DND-41 (cell line): Measurements from ENCODE around the gene INTS6.

ENCODE experiments used
- ATAC-seq: fragments of 200-7000 bp; cut with Tn5 transposase; 3 replicates; pipeline ENCODE4 v1.9.1; 2021; ENCODE audit warnings: low read depth; ENCODE audit not compliant: insufficient read depth
- DNase-seq: peaks from one replicate; pipeline ENCODE4 v3.0.0-alpha.2; 2020
- H2AFZ ChIP-seq: 2 replicates; pipeline ENCODE4 v1.6.0; 2012; ENCODE audit warnings: low read depth, low read length
- H3K27ac ChIP-seq: 2 replicates; pipeline ENCODE4 v1.5.1; 2012; ENCODE audit warnings: low read length, inconsistent platforms
- H3K27me3 ChIP-seq: fragments of 200-600 bp; sonication (generic); 2 replicates; pipeline ENCODE4 v1.6.0; 2012; ENCODE audit warnings: low read length, mild to moderate bottlenecking, inconsistent platforms; ENCODE audit not compliant: insufficient read depth, poor library complexity
- H3K36me3 ChIP-seq: 2 replicates; pipeline ENCODE4 v1.5.1; 2012; ENCODE audit warnings: low read length, inconsistent platforms; ENCODE audit not compliant: insufficient read depth
- H3K4me1 ChIP-seq: 2 replicates; pipeline ENCODE4 v1.5.1; 2012; ENCODE audit warnings: mild to moderate bottlenecking, low read length; ENCODE audit not compliant: insufficient read depth
- H3K4me2 ChIP-seq: 2 replicates; pipeline ENCODE4 v1.6.0; 2012; ENCODE audit warnings: mild to moderate bottlenecking, moderate library complexity, low read length, inconsistent platforms; ENCODE audit not compliant: insufficient read depth
- H3K4me3 ChIP-seq, 2 experiments: fragments of 200-600 bp in 1 of 2; shearing (Covaris generic) in 1 of 2; 2 replicates each; pipeline ENCODE4 v1.5.1; 2012 to 2016; ENCODE audit warnings: inconsistent platforms in 2 of 2, low read length in 2 of 2, mild to moderate bottlenecking in 2 of 2, low read depth in 1 of 2, moderate library complexity in 1 of 2
- H3K79me2 ChIP-seq: 2 replicates; pipeline ENCODE4 v1.6.0; 2012; ENCODE audit warnings: low read length, inconsistent platforms; ENCODE audit not compliant: insufficient read depth
- H3K9ac ChIP-seq: 2 replicates; pipeline ENCODE4 v1.6.0; 2012; ENCODE audit warnings: low read depth, mild to moderate bottlenecking, inconsistent platforms, low read length, moderate library complexity
- H3K9me3 ChIP-seq: 2 replicates; pipeline ENCODE4 v1.5.1; 2012; ENCODE audit warnings: low read length, moderate library complexity, mild to moderate bottlenecking, inconsistent platforms; ENCODE audit not compliant: insufficient read depth, severe bottlenecking
- H4K20me1 ChIP-seq: 2 replicates; pipeline ENCODE4 v1.6.0; 2012; ENCODE audit warnings: low read length; ENCODE audit not compliant: insufficient read depth
- CTCF ChIP-seq: IDR thresholded peaks from 2 replicates; pipeline ENCODE4 v1.5.1; 2012; ENCODE audit warnings: borderline replicate concordance, low read length, moderate library complexity, mild to moderate bottlenecking; ENCODE audit not compliant: poor library complexity, severe bottlenecking; ENCODE audit errors: extremely low read depth
- EZH2 ChIP-seq: IDR thresholded peaks from 3 replicates; pipeline ENCODE4 v1.6.1; 2012; ENCODE audit warnings: borderline replicate concordance, low read depth, mild to moderate bottlenecking, moderate library complexity, low read length, inconsistent platforms; ENCODE audit not compliant: severe bottlenecking

The INTS6 gene

GRCh38 chr13:51363625-51364024 is 89.2 kb downstream of the INTS6 start:
- TF ChIP-seq CTCF (no peak), EZH2 (no peak)
- DNase-seq (no peak), ATAC-seq (no peak)
- Histone ChIP-seq H2AFZ (no peak overlapping the region), H3K9me3 (no peaks in the 10 kb centered on the region), H4K20me1 (no peaks in the 10 kb centered on the region), H3K9ac (no peak overlapping the region), H3K4me2 (no peak overlapping the region), H3K36me3 (peaks cover 47% of the 10 kb centered on the region), H3K27me3 (no peaks in the 10 kb centered on the region), H3K4me3 (no peak overlapping the region), H3K27ac (no peak overlapping the region), H3K4me1 (no peaks in the 10 kb centered on the region), H3K79me2 (no peaks in the 10 kb centered on the region)

GRCh38 chr13:51361106-51361505 is 91.7 kb downstream of the INTS6 start:
- ATAC-seq (no peak), DNase-seq (no peak)
- TF ChIP-seq CTCF (no peak), EZH2 (no peak)
- Histone ChIP-seq H3K27me3 (no peaks in the 10 kb centered on the region), H3K36me3 (peaks cover 24% of the 10 kb centered on the region), H3K79me2 (no peaks in the 10 kb centered on the region), H3K9me3 (no peaks in the 10 kb centered on the region), H3K27ac (no peak overlapping the region), H3K4me2 (no peak overlapping the region), H3K4me1 (no peaks in the 10 kb centered on the region), H3K9ac (no peak overlapping the region), H4K20me1 (no peaks in the 10 kb centered on the region), H2AFZ (no peak overlapping the region), H3K4me3 (no peak overlapping the region)

GRCh38 chr13:51360489-51360888 is 92.3 kb downstream of the INTS6 start:
- no peak overlapping the region for H3K27ac ChIP-seq
- peaks cover 19% of the 10 kb centered on the region for H3K36me3 ChIP-seq
- TF ChIP-seq CTCF = no peak
- TF ChIP-seq EZH2 = no peak
- DNase-seq (no peak), ATAC-seq (no peak)
- no peaks in the 10 kb centered on the region for H3K9me3 ChIP-seq
- no peak overlapping the region for H2AFZ ChIP-seq
- H3K9ac ChIP-seq = no peak overlapping the region
- no peaks in the 10 kb centered on the region for H3K79me2 ChIP-seq
- no peaks in the 10 kb centered on the region for H3K27me3 ChIP-seq
- no peak overlapping the region for H3K4me2 ChIP-seq
- H3K4me1 ChIP-seq = no peaks in the 10 kb centered on the region
- H3K4me3 ChIP-seq = no peak overlapping the region
- H4K20me1 ChIP-seq = no peaks in the 10 kb centered on the region

GRCh38 chr13:51359352-51359751 is 93.5 kb downstream of the INTS6 start:
- H3K4me1 ChIP-seq = no peaks in the 10 kb centered on the region
- H3K4me2 ChIP-seq = no peak overlapping the region
- H3K27me3 ChIP-seq = no peaks in the 10 kb centered on the region
- no peak for DNase-seq
- no peak overlapping the region for H3K4me3 ChIP-seq
- peaks cover 8% of the 10 kb centered on the region; the same call in 1 of the 2 replicates for H3K36me3 ChIP-seq
- no peak overlapping the region for H3K9ac ChIP-seq
- ATAC-seq = no peak
- H4K20me1 ChIP-seq = no peaks in the 10 kb centered on the region
- H3K9me3 ChIP-seq = no peaks in the 10 kb centered on the region
- no peaks in the 10 kb centered on the region for H3K79me2 ChIP-seq
- H3K27ac ChIP-seq = no peak overlapping the region
- H2AFZ ChIP-seq = no peak overlapping the region
- TF ChIP-seq CTCF (no peak), EZH2 (no peak)
